CD14-positive monocyte (primary cell): Measurements from ENCODE around the gene TDRD7. TPM values are rescaled to one million over a fixed set of nuclear protein-coding genes. Genes with fewer than 3 reads are reported as not detected.
A peak's percentile ranks its signal among the peaks of the same experiment; 100 is the strongest.

ENCODE experiments used
- DNase-seq, 3 donors: peaks; one replicate each; pipeline ENCODE4 v3.0.0-alpha.2; 2011 to 2022
- H2AFZ ChIP-seq: 2 replicates; pipeline ENCODE4 v1.6.0; 2012; ENCODE audit warnings: mild to moderate bottlenecking, low read depth, low read length, inconsistent platforms; ENCODE audit not compliant: insufficient read depth, poor library complexity, severe bottlenecking
- H3K27ac ChIP-seq, 2 donors: 1 replicate in 1 of 2; 2 replicates in 1 of 2; pipeline ENCODE4 v1.5.1; 2012 to 2013; ENCODE audit warnings: low read length in 2 of 2, control low read depth in 1 of 2, inconsistent platforms in 1 of 2, low read depth in 1 of 2, mild to moderate bottlenecking in 1 of 2
- H3K27me3 ChIP-seq, 2 donors: one replicate each; pipeline versions ENCODE4 v1.6.0 to v1.6.1; 2011 to 2013; ENCODE audit warnings: low read length in 2 of 2; ENCODE audit not compliant: control insufficient read depth in 2 of 2, insufficient read depth in 2 of 2
- H3K36me3 ChIP-seq, 2 donors: replicated peaks in 1 of 2; 1 replicate in 1 of 2; 2 replicates in 1 of 2; pipeline versions ENCODE4 v1.5.1 to v1.6.1; 2012 to 2013; ENCODE audit warnings: low read length in 2 of 2, control low read depth in 1 of 2, inconsistent platforms in 1 of 2, mild to moderate bottlenecking in 1 of 2; ENCODE audit not compliant: insufficient read depth in 2 of 2, control insufficient read depth in 1 of 2
- H3K4me1 ChIP-seq, 2 donors: 1 replicate in 1 of 2; 2 replicates in 1 of 2; pipeline versions ENCODE4 v1.5.1 to v1.6.1; 2012 to 2013; ENCODE audit warnings: low read length in 2 of 2, control low read depth in 1 of 2, inconsistent platforms in 1 of 2, mild to moderate bottlenecking in 1 of 2, moderate library complexity in 1 of 2; ENCODE audit not compliant: insufficient read depth in 2 of 2, control insufficient read depth in 1 of 2
- H3K4me2 ChIP-seq: replicated peaks from 2 replicates; pipeline ENCODE3; 2012; ENCODE audit warnings: low read length, moderate library complexity, mild to moderate bottlenecking; ENCODE audit not compliant: poor library complexity, severe bottlenecking; ENCODE audit errors: extremely low read depth
- H3K4me3 ChIP-seq, 3 experiments: fragments of 200-600 bp in 1 of 3; sonication (generic) in 1 of 3; replicated peaks in 1 of 3; 1 replicate in 2 of 3; 2 replicates in 1 of 3; pipeline ENCODE4 v1.5.1; 2011 to 2013; ENCODE audit warnings: low read length in 3 of 3, mild to moderate bottlenecking in 3 of 3, control low read depth in 2 of 3, low read depth in 2 of 3, inconsistent platforms in 1 of 3, moderate library complexity in 1 of 3
- H3K79me2 ChIP-seq: 2 replicates; pipeline ENCODE4 v1.6.0; 2012; ENCODE audit warnings: mild to moderate bottlenecking, control low read depth, inconsistent platforms, low read length, moderate library complexity; ENCODE audit not compliant: insufficient read depth
- H3K9ac ChIP-seq: 2 replicates; pipeline ENCODE4 v1.6.0; 2017; ENCODE audit warnings: low read length, mild to moderate bottlenecking; ENCODE audit not compliant: insufficient read depth, poor library complexity, severe bottlenecking
- H3K9me3 ChIP-seq, 2 donors: replicated peaks in 1 of 2; 1 replicate in 1 of 2; 2 replicates in 1 of 2; pipeline versions ENCODE4 v1.5.1 to v1.6.1; 2012 to 2013; ENCODE audit warnings: low read length in 2 of 2, control low read depth in 1 of 2; ENCODE audit not compliant: control insufficient read depth in 1 of 2, insufficient read depth in 1 of 2
- H4K20me1 ChIP-seq: 2 replicates; pipeline ENCODE4 v1.6.0; 2012; ENCODE audit warnings: mild to moderate bottlenecking, low read length, control low read depth, moderate library complexity; ENCODE audit not compliant: insufficient read depth
- H3K27ac Mint-ChIP-seq, 7 donors: one replicate each; pipeline ENCODE4 v1.8.0; 2020; ENCODE audit warnings: mild to moderate bottlenecking in 7 of 7, mixed read lengths in 7 of 7, moderate library complexity in 6 of 7, inconsistent platforms in 2 of 7
- H3K27me3 Mint-ChIP-seq, 3 donors: one replicate each; pipeline ENCODE4 v1.8.0; 2021 to 2022; ENCODE audit warnings: low read depth in 3 of 3, mild to moderate bottlenecking in 3 of 3, mixed read lengths in 3 of 3, moderate library complexity in 3 of 3, inconsistent platforms in 1 of 3
- H3K36me3 Mint-ChIP-seq, 2 donors: one replicate each; pipeline ENCODE4 v1.8.0; 2020; ENCODE audit warnings: mixed read lengths in 2 of 2, inconsistent platforms in 1 of 2, mild to moderate bottlenecking in 1 of 2
- H3K4me1 Mint-ChIP-seq: one replicate; pipeline ENCODE4 v1.8.0; 2020; ENCODE audit warnings: mild to moderate bottlenecking, mixed read lengths
- H3K4me3 Mint-ChIP-seq, 2 donors: one replicate each; pipeline ENCODE4 v1.8.0; 2020; ENCODE audit warnings: mild to moderate bottlenecking in 2 of 2, mixed read lengths in 2 of 2, moderate library complexity in 1 of 2
- H3K9me3 Mint-ChIP-seq, 7 donors: one replicate each; pipeline ENCODE4 v1.8.0; 2020 to 2022; ENCODE audit warnings: mixed read lengths in 7 of 7, mild to moderate bottlenecking in 6 of 7, moderate library complexity in 6 of 7, inconsistent platforms in 2 of 7
- CTCF ChIP-seq: fragments of 200-600 bp; IDR thresholded peaks from one replicate; pipeline ENCODE4 v1.8.0; 2022; ENCODE audit warnings: antibody characterized with exemption, mild to moderate bottlenecking
- WGBS: methylation state at CpG from one replicate; pipeline ENCODE4 v1.1.5; 2013; ENCODE audit warnings: missing lambda C conversion rate; ENCODE audit not compliant: insufficient coverage; 5-methylcytosine and 5-hydroxymethylcytosine counted together
- intact Hi-C, 2 donors: fragments of 100-400 bp; cut with micrococcal nuclease; formaldehyde crosslinking; loops; one replicate each; pipeline versions ENCODE4 v1.15.0 to v1.15.1; 2023
- polyA plus RNA-seq, 3 donors: library from polyadenylated mRNA; depleted of rRNA in 1 of 3; unstranded in 2 of 3; stranded (reverse) in 1 of 3; fragments of 300-500 nt in 2 of 3; fragments of >200 nt in 1 of 3; fragmentation: Illumina TruSeq in 2 of 3; gene quantifications; 1 replicate in 2 of 3; 2 replicates in 1 of 3; pipeline ENCODE4 v1.2.3, GENCODE V29; 2012 to 2021

The TDRD7 gene
- polyA plus RNA-seq, 3 donors, result 8.1 to 12.0 (median 11.1) TPM

GRCh38 chr9:97524424-97524823 lies 112.5 kb downstream of the TDRD7 start:
- H3K4me3 ChIP-seq, result no peak overlapping the region
- Mint-ChIP-seq H3K27ac (no peak overlapping the region), H3K27me3 (peaks cover 6 to 9% (median 8%) of the 10 kb centered on the region in 3 donors), H3K4me3 (no peak overlapping the region), H3K36me3 (no peaks in the 10 kb centered on the region), H3K9me3 (peaks cover 0 to 2% (median 0%) of the 10 kb centered on the region in 7 donors), H3K4me1 (peaks cover under 1% of the 10 kb centered on the region)
- WGBS, result no CpG with 5 or more reads among the region's 4 CpGs
- peaks cover 3% of the 10 kb centered on the region in 2 donors for H3K27me3 ChIP-seq
- intact Hi-C loops, result no loop called here
- no peak for TF ChIP-seq CTCF
- no peak overlapping the region for H3K9ac ChIP-seq
- H4K20me1 ChIP-seq, result no peaks in the 10 kb centered on the region
- H3K4me2 ChIP-seq, result no peak overlapping the region
- H3K79me2 ChIP-seq, result no peaks in the 10 kb centered on the region
- no peaks in the 10 kb centered on the region for H3K36me3 ChIP-seq
- H3K4me1 ChIP-seq, result no peaks in the 10 kb centered on the region
- no peak overlapping the region for H3K27ac ChIP-seq
- DNase-seq, result no peak
- H3K9me3 ChIP-seq, result no peaks in the 10 kb centered on the region
- no peak overlapping the region for H2AFZ ChIP-seq

GRCh38 chr9:97525451-97525850 lies 113.6 kb downstream of the TDRD7 start:
- Mint-ChIP-seq H3K36me3 (no peaks in the 10 kb centered on the region), H3K27ac (peak overlapping the region in 1 of 7 donors; percentile 66), H3K4me1 (peaks cover 2% of the 10 kb centered on the region), H3K9me3 (peaks cover 0 to 2% (median 0%) of the 10 kb centered on the region in 7 donors), H3K27me3 (peaks cover 1 to 5% (median 2%) of the 10 kb centered on the region in 3 donors), H3K4me3 (no peak overlapping the region)
- no peak overlapping the region for H3K4me2 ChIP-seq
- intact Hi-C loops, result no loop called here
- no peaks in the 10 kb centered on the region for H3K27me3 ChIP-seq
- no peak overlapping the region for H3K27ac ChIP-seq
- H4K20me1 ChIP-seq, result no peaks in the 10 kb centered on the region
- no peak for TF ChIP-seq CTCF
- no peak overlapping the region for H3K9ac ChIP-seq
- H3K4me3 ChIP-seq, result no peak overlapping the region
- H3K36me3 ChIP-seq, result no peaks in the 10 kb centered on the region
- DNase-seq, result no peak
- no peaks in the 10 kb centered on the region for H3K4me1 ChIP-seq
- WGBS, result no CpG with 5 or more reads among the region's 2 CpGs
- no peaks in the 10 kb centered on the region for H3K9me3 ChIP-seq
- H3K79me2 ChIP-seq, result no peaks in the 10 kb centered on the region
- no peak overlapping the region for H2AFZ ChIP-seq
